Measurements from ENCODE around the gene CFAP46. TPM values are rescaled to one million over a fixed set of nuclear protein-coding genes. Genes with fewer than 3 reads are reported as not detected.

The CFAP46 gene
- total and polyA plus RNA-seq, 2 of the 4 experiments (the other 2 are of a cell fraction): 1.3 to 1.8 TPM

- no peak for DNase-seq
These were observed 52.1 kb downstream of the CFAP46 start for GRCh38 chr10:132890301-132890700.

More at GRCh38 chr10:132890301-132890700, 52.1 kb downstream of the CFAP46 start:
- no peak for TF ChIP-seq NFE2L2 (IDR thresholded peaks at IDR 0.05; ENCODE audit: low read depth, low read length)
- TF ChIP-seq CTCF (conservative IDR thresholded peaks at IDR 0.05; ENCODE audit: low read depth, low read length): no peak
- TF ChIP-seq RCOR1 (IDR thresholded peaks at IDR 0.05; ENCODE audit: insufficient replicate concordance, low read length): no peak
- no peak for TF ChIP-seq USF2 (IDR thresholded peaks at IDR 0.05; ENCODE audit: low read depth, low read length)
- no peak overlapping the region for H3K18ac ChIP-seq (ENCODE audit: low read depth, low read length)
- no peak overlapping the region for H2BK120ac ChIP-seq (ENCODE audit: low read depth, low read length)
- no peaks in the 10 kb centered on the region for H3K79me1 ChIP-seq (ENCODE audit: low read depth in 1 of 2, low read length in 2 of 2)
- H2BK5ac ChIP-seq (ENCODE audit: low read depth, low read length, poor library complexity, severe bottlenecking): no peak overlapping the region
- ATAC-seq (ENCODE audit: low read depth): no peak
- no peak overlapping the region for H2AK9ac ChIP-seq (replicated peaks; ENCODE audit: low read depth, low read length, poor library complexity)
- no peak overlapping the region for H4K5ac ChIP-seq (ENCODE audit: low read depth, low read length)
- ChIA-PET CTCF (no interaction called here), POLR2A (ENCODE audit: unreplicated experiment) (no interaction called here)
- no peak overlapping the region for H4K8ac ChIP-seq (ENCODE audit: low read depth in 2 of 2, low read length in 2 of 2)
- no peak overlapping the region for H2AFZ ChIP-seq (replicated peaks; ENCODE audit: low read length, poor library complexity)
- BruUV-seq (replicated peaks): no TSS peak
- H2BK20ac ChIP-seq (ENCODE audit: low read depth, low read length): no peak overlapping the region
- no peaks in the 10 kb centered on the region for H3K9me3 ChIP-seq (ENCODE audit: control insufficient read depth, insufficient read depth, low read length)
- H3K4me2 ChIP-seq (ENCODE audit: low read depth, low read length): no peak overlapping the region
- peaks cover 32% of the 10 kb centered on the region for H3K27me3 ChIP-seq (ENCODE audit: control insufficient read depth, insufficient read depth, low read length)
- H3K56ac ChIP-seq (ENCODE audit: extremely low read depth, insufficient read depth, low read length): no peak overlapping the region
- no peak overlapping the region for H3K14ac ChIP-seq (replicated peaks; ENCODE audit: low read depth, low read length)
- no peak overlapping the region for H3K4me3 ChIP-seq (ENCODE audit: insufficient read depth, low read depth, low read length)
- no peaks in the 10 kb centered on the region for H3K4me1 ChIP-seq (ENCODE audit: control insufficient read depth, insufficient read depth, low read length)
- H3K23ac ChIP-seq (ENCODE audit: low read depth, low read length): no peak overlapping the region
- no peaks in the 10 kb centered on the region for H4K20me1 ChIP-seq (ENCODE audit: insufficient read depth, low read length)
- no peaks in the 10 kb centered on the region for H3K9me1 ChIP-seq (ENCODE audit: insufficient read depth, low read length)
- no peak overlapping the region for H4K91ac ChIP-seq (ENCODE audit: insufficient read depth, low read depth, low read length)
- no peak overlapping the region for H2BK15ac ChIP-seq (ENCODE audit: low read depth, low read length)
- H2AK5ac ChIP-seq (ENCODE audit: low read depth, low read length): no peak overlapping the region
- dilution Hi-C loops (cut with HindIII; ENCODE audit: low sequenced_read_pairs, unreplicated experiment) (no loop called here), intact Hi-C loops (cut with micrococcal nuclease) (no loop called here), in situ Hi-C loops (cut with MboI; ENCODE audit: low sequenced_read_pairs) (no loop called here)
- WGBS, 2 experiments (ENCODE audit: extremely low coverage in 2 of 2, insufficient read length in 1 of 2): no CpG with 5 or more reads among the region's 9 CpGs
- no peak overlapping the region for H3K9ac ChIP-seq (ENCODE audit: low read depth, low read length)
- H3K4ac ChIP-seq (ENCODE audit: low read depth, low read length): no peak overlapping the region
- no peak overlapping the region for H3K27ac ChIP-seq (ENCODE audit: insufficient read depth, low read length)
- no peaks in the 10 kb centered on the region for H3K36me3 ChIP-seq (ENCODE audit: control insufficient read depth, insufficient read depth, low read length)
